HG02571 (cell line): ENCODE results near the gene DNAL4.

Source experiments
- ATAC-seq: cut with Tn5 transposase; IDR thresholded peaks from one replicate; pipeline ENCODE4 v1.9.1; 2021; ENCODE audit warnings: mild to moderate bottlenecking, moderate library complexity; ENCODE audit not compliant: unreplicated experiment

Gene DNAL4

DNA sequence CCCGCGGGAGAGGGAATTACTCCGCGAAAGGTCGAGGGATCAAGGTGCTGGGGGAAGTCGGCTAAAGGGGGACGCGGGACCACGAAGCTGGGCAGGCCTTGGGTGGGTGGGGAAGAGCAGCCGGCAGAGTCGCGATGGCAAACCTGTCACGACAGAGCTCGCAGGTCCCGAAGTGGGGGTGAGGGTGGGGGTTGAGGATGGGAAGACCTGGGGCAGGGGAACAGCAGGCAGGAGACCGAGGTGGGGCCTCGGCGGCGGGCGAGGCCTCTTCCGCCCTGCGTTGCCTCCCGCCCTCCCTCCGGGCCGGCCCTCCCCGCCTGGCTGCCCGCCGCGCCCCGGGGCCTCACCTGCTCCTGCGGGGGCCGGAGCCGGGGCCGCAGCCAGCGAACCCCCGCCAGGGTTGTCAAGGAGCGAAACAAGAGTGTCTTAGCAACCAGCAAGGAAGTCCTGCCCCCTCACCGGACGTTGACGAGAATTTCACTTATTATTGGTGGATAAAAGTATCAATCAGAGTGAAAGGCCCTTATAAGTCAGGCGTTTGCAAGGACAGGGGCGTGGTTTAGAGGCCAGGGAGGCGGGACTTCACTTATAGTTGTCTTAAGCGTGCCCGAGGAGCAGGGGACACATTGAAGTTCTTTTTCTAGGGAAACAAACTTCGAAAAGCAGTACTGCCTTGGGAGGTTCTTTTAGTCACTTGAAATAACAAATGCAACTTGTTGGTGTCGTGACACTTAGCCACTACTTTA is at the start of gene DNAL4:
Gene DNAL4 (minus strand): TSS at position 423 of the 746 bp plus-strand sequence. CDS start 11,412 bp downstream, outside the sequence.
- peak; percentile 94 for ATAC-seq

DNA sequence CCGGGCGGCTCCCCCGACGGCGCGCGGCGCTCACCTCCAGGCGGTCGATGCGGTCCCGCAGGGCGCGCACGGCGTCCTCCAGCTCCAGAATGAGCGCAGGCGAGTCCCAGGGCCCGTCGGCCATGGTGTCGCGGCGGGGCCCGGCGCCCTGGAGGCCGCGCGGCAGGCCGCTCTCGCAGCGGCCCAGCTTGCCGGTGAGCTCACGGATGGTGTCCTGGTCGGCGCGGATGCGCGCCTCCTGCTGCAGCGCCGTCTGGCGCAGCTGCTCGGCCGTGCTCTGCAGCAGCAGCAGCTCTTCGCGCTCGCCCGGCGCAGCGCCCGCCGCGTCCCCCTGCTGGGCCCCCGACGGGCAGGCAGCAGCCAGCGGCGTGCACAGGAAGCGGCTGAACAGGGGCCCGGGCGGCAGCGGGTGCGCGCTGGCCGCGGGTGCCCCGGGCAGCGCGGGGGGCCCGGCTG is 49.3 kb upstream of the DNAL4 start:
- ATAC-seq = no peak

DNA sequence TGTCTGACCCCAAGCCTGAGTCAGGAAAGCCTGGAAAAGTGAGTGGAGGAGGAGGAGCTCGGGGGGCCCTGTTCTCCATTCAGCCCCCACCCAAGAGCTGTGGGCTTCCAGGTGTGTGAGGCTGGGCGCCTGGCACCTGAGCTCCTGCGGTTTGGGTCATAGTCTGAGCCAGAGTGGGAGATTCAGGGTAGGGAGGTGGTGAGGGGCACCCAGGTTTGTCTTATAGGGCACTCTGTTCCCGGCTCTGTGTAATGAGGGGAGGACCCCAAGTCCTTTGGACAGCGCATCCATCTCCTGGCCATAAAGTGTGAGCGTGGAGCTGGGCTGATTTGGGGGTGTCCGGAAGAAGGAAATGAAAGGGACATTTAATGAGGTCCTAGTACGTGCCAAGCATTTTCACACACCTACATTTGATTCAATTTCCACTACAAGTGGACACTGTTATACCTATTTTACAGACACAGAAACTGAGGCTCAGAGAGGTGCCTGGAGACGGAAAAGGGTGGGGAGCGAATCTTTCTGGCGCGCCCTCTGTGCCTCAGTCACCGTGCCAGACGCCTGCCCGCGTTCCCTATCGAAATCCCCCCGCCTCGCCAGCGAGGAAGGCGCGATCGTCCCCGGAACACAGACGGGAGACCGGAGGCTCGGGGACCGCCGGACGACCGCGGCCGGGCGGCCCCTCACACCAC is 48.7 kb upstream of the DNAL4 start:
- ATAC-seq = no peak

GRCh38 chr22:38841635-38842034 is 47.7 kb upstream of the DNAL4 start:
- no peak for ATAC-seq

DNA sequence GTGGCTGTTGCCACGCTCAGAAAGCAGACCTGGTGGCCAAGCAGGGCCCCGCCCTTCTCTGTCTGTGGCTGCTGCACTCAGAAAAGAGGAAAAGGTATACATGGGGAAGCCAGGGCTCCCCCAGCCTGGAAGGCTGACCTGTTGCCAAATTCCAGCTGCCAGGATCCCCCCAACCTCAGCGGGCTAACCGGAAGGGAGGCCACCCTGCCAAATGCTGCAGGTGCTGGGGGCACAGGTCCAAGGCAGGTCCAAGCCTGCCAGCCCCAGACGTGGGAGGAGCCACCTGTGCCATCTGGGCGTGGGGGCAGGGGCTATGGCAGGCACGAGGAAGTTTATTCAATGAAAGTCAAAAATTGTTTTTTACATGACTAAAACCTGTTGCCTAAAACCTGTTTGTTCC is 47.3 kb upstream of the DNAL4 start:
- no peak for ATAC-seq

DNA sequence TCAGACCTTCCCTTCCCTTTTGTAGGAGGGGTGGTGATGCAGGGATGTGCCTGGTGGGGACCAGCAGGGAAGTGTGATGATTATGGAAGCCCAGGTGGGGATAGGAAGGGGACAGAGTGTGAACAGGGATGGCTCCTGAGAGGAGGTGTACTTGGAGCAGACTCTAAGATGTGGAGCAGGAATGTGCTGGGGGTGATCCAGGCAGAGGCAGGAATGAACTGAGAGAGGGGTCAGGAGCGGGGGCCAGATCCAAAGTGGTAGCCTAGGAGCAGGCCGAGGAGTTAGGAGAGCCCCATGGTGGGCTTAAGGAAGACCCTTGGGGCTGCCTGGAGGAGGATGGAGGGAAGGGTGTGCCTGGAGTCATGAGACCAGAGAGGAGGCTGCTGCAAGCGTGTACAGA is 46.2 kb upstream of the DNAL4 start:
- no peak for ATAC-seq

DNA sequence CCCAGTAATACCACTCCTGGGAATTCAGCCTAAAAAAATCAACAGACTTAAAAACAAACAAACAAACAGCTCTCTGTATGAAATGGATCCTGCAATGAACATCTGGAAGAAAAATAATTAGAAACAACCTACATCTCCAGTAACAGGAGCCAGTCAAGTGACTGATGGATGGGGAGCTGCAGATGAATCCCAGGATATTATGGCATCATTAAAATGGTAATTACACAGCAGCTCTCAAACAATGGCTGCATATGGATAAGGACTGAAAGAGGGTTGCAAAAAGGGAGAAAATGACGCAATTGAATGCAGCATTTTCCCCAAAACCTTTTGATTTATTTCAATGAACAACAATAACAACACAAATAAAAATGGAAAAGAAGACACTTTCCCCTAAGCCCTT is 45.7 kb upstream of the DNAL4 start:
- ATAC-seq = no peak

DNA sequence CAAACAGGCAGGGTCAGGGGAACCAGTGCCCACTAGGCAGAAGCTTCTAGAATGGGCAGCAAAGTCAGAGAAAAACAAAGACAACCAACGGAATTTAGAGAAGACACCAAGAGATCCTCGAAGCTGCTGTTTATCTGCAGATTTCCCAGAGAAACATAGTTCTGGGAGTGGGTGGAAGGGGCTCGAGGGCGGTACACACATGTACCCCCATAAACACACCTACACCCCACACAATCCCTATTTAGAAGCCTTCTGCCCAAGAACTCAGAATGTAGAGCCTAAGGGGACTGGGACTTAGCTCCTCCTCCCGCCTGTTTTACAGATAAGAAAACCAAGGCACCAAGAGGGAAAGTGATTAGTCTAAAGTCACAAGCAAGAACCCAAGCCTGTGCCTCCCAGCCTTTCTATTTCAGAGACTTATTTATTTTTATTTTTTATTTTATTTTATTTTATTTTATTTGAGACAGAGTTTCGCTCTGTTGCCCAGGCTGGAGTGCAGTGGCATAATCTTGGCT is 43.5 kb upstream of the DNAL4 start:
- no peak for ATAC-seq

- ATAC-seq = no peak
These were observed 42.0 kb upstream of the DNAL4 start for GRCh38 chr22:38835888-38836301.

- ATAC-seq = no peak
These were observed 41.0 kb upstream of the DNAL4 start for GRCh38 chr22:38834991-38835390.

- no peak for ATAC-seq
These were observed 40.4 kb upstream of the DNAL4 start for GRCh38 chr22:38834215-38834953.

DNA sequence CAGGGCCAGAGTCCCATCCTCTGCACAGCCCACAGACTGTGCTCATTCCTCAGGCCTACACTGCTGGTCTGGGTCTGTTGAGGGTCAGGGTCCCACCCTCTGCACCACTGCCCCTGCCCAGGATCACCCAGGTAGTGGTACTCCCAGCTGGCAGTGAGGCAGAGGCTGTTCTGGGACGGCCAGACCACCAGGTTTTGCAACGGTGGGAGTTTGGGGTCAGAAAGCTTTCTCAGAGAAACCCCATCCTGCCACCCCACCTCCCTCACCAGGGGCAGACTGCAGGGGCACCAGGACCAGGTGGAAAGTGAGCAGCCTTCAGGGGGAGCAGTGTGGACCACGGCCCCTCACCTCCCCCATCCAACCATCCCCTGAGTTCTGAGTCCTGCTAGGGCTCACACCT is 39.1 kb upstream of the DNAL4 start:
- no peak for ATAC-seq

DNA sequence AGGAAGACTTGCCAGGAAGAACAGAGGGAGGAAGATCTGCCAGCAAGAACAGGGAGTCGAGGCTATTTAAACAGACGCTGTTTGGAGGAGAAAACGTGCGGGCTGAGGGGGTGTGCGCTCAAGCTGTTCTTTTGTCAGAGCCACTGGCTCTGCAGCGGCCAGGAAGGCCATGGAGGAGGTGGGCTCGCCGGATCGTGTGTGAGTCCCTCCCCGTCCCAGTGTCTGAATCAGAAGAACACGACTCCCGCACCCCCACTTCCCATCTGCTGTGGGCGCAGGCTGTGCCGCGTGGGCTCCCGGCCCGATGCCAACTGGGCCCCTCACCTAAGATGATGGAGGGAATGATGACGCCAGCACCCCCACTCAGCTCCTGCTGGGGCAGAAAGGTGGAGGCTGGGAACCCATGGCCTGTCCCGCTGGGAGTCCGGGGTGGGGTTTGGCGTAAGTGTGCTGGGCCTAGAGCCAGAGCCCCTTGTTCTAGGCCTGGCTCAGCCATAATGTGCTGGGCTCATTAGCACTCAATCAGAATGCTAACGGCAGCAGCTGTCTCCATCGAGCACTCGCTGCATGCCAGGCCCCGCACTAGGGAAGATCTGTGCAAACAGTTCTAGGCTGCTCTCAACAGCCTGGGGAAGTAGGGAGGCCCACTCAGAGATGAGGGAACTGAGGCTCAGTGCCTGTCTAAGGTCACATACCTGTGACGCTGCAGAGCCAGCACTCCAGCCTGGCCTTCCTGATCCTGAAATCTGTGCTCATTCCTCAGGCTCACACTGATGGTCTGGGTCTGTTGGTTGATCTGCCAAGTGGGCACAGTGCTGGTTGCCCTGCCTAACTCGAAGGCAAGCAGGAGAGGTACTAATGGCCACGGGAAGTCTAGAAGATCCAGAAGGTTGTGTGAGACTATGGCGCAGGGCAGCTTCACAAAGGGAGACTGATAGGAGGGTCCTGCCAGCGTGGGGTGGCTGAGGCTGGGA is 38.3 kb upstream of the DNAL4 start:
- ATAC-seq = no peak

- ATAC-seq = no peak
These were observed 37.4 kb upstream of the DNAL4 start for GRCh38 chr22:38831166-38831945.

DNA sequence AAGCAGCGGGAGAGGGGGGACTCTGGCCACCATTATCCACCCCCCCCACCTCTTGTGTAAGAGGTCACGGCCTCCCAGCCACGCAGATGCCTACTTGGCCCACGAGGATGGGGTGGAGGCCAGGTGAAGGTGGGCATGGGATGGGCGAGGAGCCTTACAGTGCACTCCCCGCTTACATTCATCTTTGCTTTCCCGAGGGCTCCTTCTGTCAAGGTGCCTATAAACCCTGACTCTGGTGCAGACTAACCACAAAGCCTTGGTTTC is 36.8 kb upstream of the DNAL4 start:
- ATAC-seq = no peak

- ATAC-seq = no peak
These were observed 36.3 kb upstream of the DNAL4 start for GRCh38 chr22:38830026-38830844.

DNA sequence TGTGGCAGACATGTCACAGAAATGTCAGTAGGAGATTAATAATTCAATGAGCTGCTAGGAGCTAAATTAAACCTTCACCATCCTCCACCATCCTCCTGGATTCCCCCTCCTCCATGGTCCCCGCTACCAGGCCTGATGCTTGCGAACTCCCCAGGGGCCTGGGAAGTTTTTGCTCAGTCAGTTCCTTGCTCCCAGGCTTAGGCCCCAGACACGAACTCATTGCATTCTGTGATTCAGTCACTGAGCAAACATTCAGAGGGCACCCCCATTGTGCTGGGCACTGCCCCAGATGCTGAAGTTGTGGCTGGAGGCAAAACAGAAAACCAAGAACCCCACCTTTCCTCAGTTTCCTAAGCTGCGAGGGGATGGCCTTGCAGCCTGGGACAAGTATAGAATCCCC is 35.5 kb upstream of the DNAL4 start:
- ATAC-seq = no peak

DNA sequence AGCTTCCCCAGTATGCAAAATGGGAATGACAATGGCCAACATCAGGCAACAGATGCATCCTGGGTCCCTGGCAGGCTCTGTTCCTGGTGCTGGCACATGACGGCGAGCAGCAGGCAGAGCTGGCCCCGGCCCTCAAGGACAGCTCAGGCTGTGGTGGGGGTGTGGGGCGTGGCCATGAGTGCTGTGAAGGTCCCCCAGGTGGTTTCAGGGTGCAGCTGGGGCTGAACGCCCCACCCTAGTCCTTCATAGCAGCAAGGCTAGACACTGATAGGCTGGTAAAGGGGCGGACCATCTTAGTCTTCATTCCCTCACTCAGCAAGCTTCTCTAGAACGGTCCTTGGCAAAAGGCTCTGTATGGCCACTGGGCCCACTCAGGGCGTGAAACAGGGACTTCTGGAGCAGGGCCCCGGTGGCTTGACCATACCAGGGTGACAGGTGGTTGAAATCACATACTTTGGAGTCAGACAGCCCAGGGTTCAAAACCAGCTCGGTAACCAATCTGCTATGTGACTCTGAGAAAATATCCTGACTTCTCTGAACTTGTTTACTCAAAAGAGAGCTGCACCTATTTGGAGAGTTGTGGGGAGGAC is 34.8 kb upstream of the DNAL4 start:
- no peak for ATAC-seq

DNA sequence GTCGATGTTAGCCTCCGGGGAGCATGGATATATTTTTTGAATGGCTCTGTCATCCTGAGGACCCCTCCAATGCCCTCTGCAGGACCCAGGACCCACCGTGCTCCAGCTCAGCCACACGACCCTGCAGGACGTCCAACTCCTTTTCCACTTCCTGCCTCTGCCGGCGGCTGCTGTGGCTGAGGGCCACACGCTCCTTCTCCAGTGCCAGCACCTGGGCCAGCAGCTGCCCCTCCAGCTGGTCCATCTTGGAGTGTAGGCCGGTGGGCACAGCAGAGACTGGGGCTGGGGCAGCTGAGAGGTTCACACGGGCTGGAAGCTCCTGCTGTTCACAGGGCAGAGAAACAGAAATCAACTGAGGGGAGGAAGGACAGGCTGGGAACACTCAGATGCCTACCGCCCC is 34.2 kb upstream of the DNAL4 start:
- ATAC-seq = no peak
